Esophagus squamous epithelium (tissue), 4 donors: Measurements from ENCODE around the gene GIGYF2.
A peak's percentile ranks its signal among the peaks of the same experiment; 100 is the strongest.

Source experiments
- POLR2A ChIP-seq, 4 donors: fragments of 450-650 bp; IDR thresholded peaks; one replicate each; pipeline ENCODE4 v1.6.1; 2017; ENCODE audit warnings: antibody characterized with exemption in 4 of 4, mild to moderate bottlenecking in 4 of 4, moderate library complexity in 3 of 4
- TF ChIP-seq, protein P1 (sequence below), 6 experiments: fragments of 450-650 bp in 4 of 6; fragments of 200-600 bp in 2 of 6; sonication (generic) in 2 of 6; IDR thresholded peaks; one replicate each; pipeline ENCODE4 v1.5.1; 2016 to 2019; ENCODE audit warnings: antibody characterized with exemption in 6 of 6, mild to moderate bottlenecking in 4 of 6, moderate library complexity in 4 of 6

DNA sequence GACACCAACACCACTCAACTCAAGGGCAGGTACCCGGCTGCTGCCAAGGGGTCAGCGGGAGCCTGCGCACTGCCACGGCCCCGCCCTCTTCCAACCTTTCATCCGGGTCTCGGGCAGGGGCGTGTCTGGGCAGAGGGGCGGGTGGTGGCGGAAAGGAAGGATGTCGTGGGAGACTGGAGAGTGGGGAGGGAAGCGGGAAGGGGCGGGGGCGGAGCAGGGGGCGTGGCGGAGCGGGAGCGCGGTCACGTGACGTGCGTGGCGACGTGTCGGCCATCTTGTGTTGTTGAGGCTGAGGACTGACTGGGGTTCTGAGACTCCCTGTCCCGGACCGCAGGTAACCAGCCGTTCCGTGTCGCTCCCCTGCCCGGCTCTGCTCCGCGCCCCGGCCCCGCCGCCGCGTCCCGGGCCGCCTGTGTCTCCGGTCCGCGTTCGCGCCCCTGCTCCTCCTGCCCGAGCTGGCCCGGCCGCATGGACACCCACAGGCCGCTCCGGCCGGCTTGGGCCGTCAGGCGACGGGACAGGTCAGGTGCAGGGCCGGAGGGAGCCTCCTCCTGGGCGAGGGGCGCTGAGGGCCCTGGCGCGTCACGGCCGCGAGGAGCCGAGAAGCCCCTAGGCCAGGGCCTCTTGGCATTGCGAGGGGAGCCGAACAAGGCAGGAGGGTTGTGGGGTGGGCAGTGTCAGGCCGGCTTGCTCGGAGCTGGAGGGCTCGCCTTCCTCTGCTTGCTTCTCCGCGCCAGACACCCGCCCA lies at the start of gene GIGYF2:
- TF ChIP-seq, protein P1, sequence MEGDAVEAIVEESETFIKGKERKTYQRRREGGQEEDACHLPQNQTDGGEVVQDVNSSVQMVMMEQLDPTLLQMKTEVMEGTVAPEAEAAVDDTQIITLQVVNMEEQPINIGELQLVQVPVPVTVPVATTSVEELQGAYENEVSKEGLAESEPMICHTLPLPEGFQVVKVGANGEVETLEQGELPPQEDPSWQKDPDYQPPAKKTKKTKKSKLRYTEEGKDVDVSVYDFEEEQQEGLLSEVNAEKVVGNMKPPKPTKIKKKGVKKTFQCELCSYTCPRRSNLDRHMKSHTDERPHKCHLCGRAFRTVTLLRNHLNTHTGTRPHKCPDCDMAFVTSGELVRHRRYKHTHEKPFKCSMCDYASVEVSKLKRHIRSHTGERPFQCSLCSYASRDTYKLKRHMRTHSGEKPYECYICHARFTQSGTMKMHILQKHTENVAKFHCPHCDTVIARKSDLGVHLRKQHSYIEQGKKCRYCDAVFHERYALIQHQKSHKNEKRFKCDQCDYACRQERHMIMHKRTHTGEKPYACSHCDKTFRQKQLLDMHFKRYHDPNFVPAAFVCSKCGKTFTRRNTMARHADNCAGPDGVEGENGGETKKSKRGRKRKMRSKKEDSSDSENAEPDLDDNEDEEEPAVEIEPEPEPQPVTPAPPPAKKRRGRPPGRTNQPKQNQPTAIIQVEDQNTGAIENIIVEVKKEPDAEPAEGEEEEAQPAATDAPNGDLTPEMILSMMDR (IDR thresholded peaks at IDR 0.05) = no peak
- peak in 1 of 4 donors; percentile 52 for TF ChIP-seq POLR2A (IDR thresholded peaks at IDR 0.05)
